HFFc6 (cell line): ENCODE results near the gene EGFR. TPM values are rescaled to one million over a fixed set of nuclear protein-coding genes. Genes with fewer than 3 reads are reported as not detected.
A peak's percentile ranks its signal among the peaks of the same experiment; 100 is the strongest.

Experiments used
- DNase-seq: peaks from one replicate; pipeline ENCODE4 v3.0.0-alpha.2; 2018
- H3K27ac Mint-ChIP-seq: 2 replicates; pipeline ENCODE4 v1.8.0; 2020; ENCODE audit warnings: mild to moderate bottlenecking, mixed read lengths
- H3K27me3 Mint-ChIP-seq: 2 replicates; pipeline ENCODE4 v1.8.0; 2021; ENCODE audit warnings: mild to moderate bottlenecking, moderate library complexity, mixed read lengths; ENCODE audit not compliant: insufficient read depth
- H3K36me3 Mint-ChIP-seq: 2 replicates; pipeline ENCODE4 v1.8.0; 2021; ENCODE audit warnings: low read depth, mixed read lengths
- H3K4me1 Mint-ChIP-seq: 2 replicates; pipeline ENCODE4 v1.8.0; 2020; ENCODE audit warnings: low read depth, mixed read lengths
- H3K4me3 Mint-ChIP-seq: 2 replicates; pipeline ENCODE4 v1.8.0; 2020; ENCODE audit warnings: mild to moderate bottlenecking, moderate library complexity, mixed read lengths
- H3K9me3 Mint-ChIP-seq: 2 replicates; pipeline ENCODE4 v1.8.0; 2020; ENCODE audit warnings: mild to moderate bottlenecking, mixed read lengths
- total RNA-seq, 6 experiments: library from RNA; stranded (reverse); fragmentation: NEBNext Ultra II Directional; extraction: Animal tissue kit (Norgen Biotek cat#: 25700); gene quantifications; 2 replicates in 1 of 6; 3 replicates in 5 of 6; pipeline ENCODE4 v1.2.3, GENCODE V29; 2021
- TF ChIP-seq, protein P1 (sequence below): fragments of 200-600 bp; sonication (generic); IDR thresholded peaks from 2 replicates; pipeline ENCODE4 v1.5.0; 2021; ENCODE audit warnings: antibody characterized with exemption, mild to moderate bottlenecking

The EGFR gene
- total RNA-seq, 6 experiments from 2014 or later, result 69.9 to 87.2 (median 77.0) TPM

DNA sequence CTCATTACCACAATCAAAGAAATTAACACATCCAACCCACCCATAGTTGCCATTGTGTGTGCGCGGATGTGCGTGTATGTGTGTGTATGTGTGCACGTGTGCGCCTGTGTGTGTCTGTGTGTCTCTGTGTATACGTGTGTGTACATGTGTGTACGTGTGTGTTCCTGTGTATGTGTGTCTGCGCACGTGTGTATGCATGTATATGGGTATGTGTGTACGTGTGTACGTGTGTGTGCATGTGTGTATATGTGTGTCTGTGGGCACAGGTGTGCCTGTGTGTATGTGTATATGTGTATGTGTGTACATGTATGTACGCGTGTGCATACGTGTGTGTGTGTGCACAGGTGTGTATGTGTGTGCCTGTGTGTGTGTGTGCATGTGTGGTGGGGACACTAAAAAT lies 48.9 kb downstream of the EGFR start:
- peaks cover 37% of the 10 kb centered on the region for H3K36me3 Mint-ChIP-seq
- no peak for DNase-seq
- peaks cover 3% of the 10 kb centered on the region for H3K27me3 Mint-ChIP-seq
- no peak overlapping the region for H3K4me3 Mint-ChIP-seq
- H3K9me3 Mint-ChIP-seq, result no peaks in the 10 kb centered on the region
- H3K4me1 Mint-ChIP-seq, result peaks cover 100% of the 10 kb centered on the region
- TF ChIP-seq, protein P1, sequence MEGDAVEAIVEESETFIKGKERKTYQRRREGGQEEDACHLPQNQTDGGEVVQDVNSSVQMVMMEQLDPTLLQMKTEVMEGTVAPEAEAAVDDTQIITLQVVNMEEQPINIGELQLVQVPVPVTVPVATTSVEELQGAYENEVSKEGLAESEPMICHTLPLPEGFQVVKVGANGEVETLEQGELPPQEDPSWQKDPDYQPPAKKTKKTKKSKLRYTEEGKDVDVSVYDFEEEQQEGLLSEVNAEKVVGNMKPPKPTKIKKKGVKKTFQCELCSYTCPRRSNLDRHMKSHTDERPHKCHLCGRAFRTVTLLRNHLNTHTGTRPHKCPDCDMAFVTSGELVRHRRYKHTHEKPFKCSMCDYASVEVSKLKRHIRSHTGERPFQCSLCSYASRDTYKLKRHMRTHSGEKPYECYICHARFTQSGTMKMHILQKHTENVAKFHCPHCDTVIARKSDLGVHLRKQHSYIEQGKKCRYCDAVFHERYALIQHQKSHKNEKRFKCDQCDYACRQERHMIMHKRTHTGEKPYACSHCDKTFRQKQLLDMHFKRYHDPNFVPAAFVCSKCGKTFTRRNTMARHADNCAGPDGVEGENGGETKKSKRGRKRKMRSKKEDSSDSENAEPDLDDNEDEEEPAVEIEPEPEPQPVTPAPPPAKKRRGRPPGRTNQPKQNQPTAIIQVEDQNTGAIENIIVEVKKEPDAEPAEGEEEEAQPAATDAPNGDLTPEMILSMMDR, result no peak
- peak overlapping the region; percentile 57 for H3K27ac Mint-ChIP-seq

DNA sequence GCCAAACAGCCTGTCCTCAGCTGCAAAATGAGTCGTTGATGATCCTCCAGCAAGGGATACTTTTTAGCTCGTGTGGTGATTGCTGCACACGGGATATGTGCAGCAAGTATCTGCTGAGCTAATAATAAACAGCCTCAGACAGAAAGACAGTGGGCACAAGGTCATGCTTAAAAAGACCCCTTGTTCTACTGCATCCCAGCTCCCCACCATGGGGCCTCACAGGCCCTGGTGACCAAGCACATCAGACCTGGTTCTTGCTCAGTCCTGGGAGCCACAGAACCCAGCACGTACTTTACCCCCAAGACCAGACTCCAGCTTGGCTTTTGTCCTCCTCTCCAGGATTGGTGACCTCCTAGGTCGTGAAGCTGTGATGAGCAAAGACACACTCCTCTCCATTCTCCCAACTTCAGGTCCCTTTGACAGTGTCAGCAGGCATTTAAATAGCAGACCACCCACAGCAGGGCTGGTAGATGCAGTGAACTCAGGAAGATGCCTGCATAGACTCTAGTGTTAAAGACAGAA lies 50.5 kb downstream of the EGFR start:
- no peak overlapping the region for H3K4me3 Mint-ChIP-seq
- no peak for DNase-seq
- no peaks in the 10 kb centered on the region for H3K9me3 Mint-ChIP-seq
- H3K27me3 Mint-ChIP-seq, result no peaks in the 10 kb centered on the region; the same call in 1 of the 2 replicates
- peak overlapping the region; percentile 77 for H3K27ac Mint-ChIP-seq
- H3K4me1 Mint-ChIP-seq, result peaks cover 100% of the 10 kb centered on the region
- TF ChIP-seq, protein P1, result no peak
- H3K36me3 Mint-ChIP-seq, result peaks cover 28% of the 10 kb centered on the region

DNA sequence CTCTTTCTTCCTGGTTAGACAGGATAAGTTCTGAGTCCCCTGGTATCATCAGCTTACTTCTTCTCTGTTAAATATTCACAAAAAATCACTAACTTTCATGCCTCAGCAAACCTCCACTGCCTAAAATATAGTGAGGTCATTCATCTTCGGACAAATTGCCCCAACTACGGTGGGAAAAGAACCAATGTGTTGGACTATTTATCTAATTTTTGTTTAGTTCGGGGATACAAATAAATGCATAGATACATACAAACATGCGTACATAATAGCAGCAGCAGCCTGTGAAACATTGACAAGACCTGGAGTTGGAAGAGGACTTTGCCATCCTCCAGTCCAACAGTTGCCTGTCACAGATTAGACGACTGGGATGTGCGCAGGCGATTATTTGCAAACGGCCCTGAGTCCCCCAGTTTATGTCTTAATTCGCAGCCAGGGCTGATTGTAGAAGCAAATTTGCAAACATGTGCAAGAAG lies 51.5 kb downstream of the EGFR start:
- Mint-ChIP-seq H3K27me3 (no peaks in the 10 kb centered on the region; the same call in none of the 2 replicates), H3K36me3 (peaks cover 28% of the 10 kb centered on the region), H3K4me1 (peaks cover 100% of the 10 kb centered on the region), H3K4me3 (no peak overlapping the region), H3K27ac (peak overlapping the region; percentile 69), H3K9me3 (no peaks in the 10 kb centered on the region)
- DNase-seq, result no peak
- TF ChIP-seq, protein P1, result no peak

DNA sequence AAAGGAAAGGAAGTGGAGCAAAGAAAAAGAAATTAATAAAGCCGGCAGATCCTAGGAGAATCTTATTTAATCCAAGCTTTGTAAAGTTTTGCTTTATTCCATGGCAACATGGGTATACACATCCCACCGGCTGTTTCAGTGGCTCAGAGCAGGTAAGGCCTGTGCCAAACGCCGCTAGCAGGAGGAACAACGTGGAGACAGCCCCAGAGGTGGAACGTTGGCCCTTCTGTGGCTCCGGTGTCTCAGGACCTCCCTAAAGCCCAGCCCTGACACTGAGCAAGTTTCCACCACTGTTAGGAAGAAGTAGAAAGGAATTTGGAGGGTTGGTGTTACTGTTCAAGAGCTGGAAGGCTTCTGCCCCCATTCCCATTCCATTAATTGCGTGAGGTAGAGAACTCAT lies 52.0 kb downstream of the EGFR start:
- Mint-ChIP-seq H3K9me3 (no peaks in the 10 kb centered on the region), H3K4me3 (no peak overlapping the region), H3K36me3 (peaks cover 28% of the 10 kb centered on the region), H3K27me3 (no peaks in the 10 kb centered on the region; the same call in none of the 2 replicates), H3K27ac (peak overlapping the region; percentile 69), H3K4me1 (peaks cover 100% of the 10 kb centered on the region)
- DNase-seq, result no peak
- TF ChIP-seq, protein P1, result no peak

DNA sequence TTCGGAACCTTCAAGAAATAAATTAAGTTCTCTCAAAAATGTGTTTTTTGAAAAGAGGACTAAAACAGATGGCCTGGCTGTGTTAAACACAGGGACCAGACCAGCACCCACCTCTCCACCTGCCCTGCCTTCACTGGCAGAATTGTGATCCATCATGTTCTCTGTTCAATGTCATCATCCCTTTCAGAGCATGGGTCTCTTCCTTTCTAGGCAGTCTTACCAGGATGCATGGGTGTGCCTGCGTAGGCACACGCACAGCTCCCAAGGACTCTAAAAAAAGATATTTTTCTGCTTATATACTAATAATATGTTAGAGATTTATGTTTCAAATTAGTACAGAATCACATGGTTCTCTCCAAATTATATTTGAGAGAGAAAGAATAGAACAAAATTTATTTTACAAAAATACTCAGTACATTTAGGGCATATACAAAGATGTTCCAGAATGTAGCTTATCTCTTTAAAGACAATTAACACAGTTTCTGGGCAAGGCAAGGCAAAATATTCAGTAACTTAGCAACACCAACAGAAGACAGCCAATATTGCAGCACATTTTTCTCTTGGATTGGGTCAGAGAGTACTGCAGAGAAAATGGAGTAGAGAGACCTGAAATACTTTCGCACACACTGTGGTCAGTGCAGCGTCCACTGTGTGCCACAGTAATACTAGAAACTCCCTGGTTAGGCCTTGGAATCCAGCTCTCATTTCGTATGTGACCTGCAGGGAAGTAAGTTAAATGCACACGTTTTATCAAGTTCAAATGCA lies 52.8 kb downstream of the EGFR start:
- Mint-ChIP-seq H3K36me3 (peaks cover 31% of the 10 kb centered on the region), H3K27ac (peak overlapping the region; percentile 100), H3K4me3 (no peak overlapping the region; the same call in 1 of the 2 replicates), H3K9me3 (no peaks in the 10 kb centered on the region), H3K4me1 (peaks cover 96% of the 10 kb centered on the region), H3K27me3 (no peaks in the 10 kb centered on the region; the same call in none of the 2 replicates)
- TF ChIP-seq, protein P1, result no peak
- no peak for DNase-seq
